Measurements from ENCODE around the gene FBXO45. TPM values are rescaled to one million over a fixed set of nuclear protein-coding genes. Genes with fewer than 3 reads are reported as not detected.
"Not testable (repeated sequence)": the region's sequence is repeated elsewhere in the genome, so short reads cannot be mapped to it uniquely, and the experiment has no call there.

The FBXO45 gene
- 10 to 100 TPM; 10.9 to 12.0 TPM for total RNA-seq
- 1 to 10 TPM; 3.0 to 5.4 TPM for polyA plus RNA-seq

DNA sequence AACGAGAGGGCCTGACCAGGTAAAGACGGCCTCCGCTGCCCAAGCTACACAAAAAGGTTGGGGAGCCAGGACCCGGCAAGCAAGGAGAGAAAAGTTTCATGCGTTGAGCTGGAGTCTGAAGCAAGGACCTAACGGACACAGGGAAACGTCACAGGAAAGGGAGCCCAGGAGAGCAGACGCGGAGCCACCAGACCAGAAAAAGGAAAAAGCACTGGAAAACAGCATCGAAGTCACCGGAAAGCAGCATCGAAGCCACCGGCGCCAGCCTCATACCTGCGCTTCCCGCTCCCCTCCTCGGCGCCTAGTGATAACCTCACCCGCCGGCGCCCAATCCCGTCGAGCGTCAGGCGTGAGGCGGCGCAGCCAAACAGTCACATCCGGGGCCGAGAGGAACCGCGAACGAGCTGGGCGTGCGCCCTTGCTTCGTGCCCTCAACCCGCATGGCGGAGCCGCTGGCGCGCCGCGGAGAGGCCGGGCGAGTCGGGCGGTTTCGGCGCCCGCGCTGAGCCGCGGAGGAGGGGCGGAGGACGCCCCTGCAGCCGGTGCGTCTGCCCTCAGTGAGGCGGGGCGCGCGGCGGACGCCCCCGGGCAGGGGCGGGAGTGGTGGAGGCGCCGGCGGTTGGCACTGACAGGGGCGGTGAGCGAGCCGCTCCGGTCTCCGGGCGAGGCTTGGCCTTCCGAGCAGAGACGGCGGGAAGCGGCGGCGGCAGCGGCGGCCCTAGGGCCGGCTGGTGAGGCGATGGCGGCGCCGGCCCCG lies at the start of gene FBXO45, which contains the start of gene WDR53:
Gene FBXO45 (plus strand): TSS at position 415 of the 757 bp plus-strand sequence. CDS start 325 bp downstream, at position 740.
Gene WDR53 (minus strand): TSS at position 309 of the 757 bp plus-strand sequence. CDS start 7,079 bp downstream, outside the sequence.
- Mint-ChIP-seq H3K36me3 (peaks cover 5 to 31% of the 10 kb centered on the region in 2 donors), H3K27me3 (no peaks in the 10 kb centered on the region), H3K27ac (peak within 1 kb of the TSS; percentile 97 to 99 (median 99)), H3K4me1 (peaks cover 31 to 52% (median 42%) of the 10 kb centered on the region in 4 donors), H3K9me3 (no peaks in the 10 kb centered on the region), H3K4me3 (peak within 1 kb of the TSS; percentile 95 to 99 (median 98))
- POLR2A ChIA-PET (ENCODE audit: partially characterized antibody), result interaction anchor here (0.6 to 2.5 kb wide), 28 partner anchors 9 to 434 kb away, joined by 3 to 17 read pairs (median 4); partner anchors contain the start of genes CEP19, DYNLT2B, NCBP2 and NRROS
- peak; percentile 95 to 97 (median 96) for DNase-seq
- H3K27ac ChIP-seq (ENCODE audit: low read depth, low read length), result peak within 1 kb of the TSS; percentile 84
- CTCF ChIA-PET (ENCODE audit: partially characterized antibody), result interaction anchor here (0.6 to 1.8 kb wide), 7 partner anchors 11 to 1319 kb away, joined by 3 to 6 read pairs (median 5); no protein-coding TSS in a partner anchor
- H3K4me3 ChIP-seq (ENCODE audit: low read length in 2 of 2), result peak within 1 kb of the TSS; percentile 75 to 97
- H3K36me3 ChIP-seq (ENCODE audit: insufficient read depth, low read length), result no peaks in the 10 kb centered on the region
- intact Hi-C loops (cut with micrococcal nuclease), result loop anchor here (1.0 to 2.0 kb wide), 7 partner anchors 32 to 374 kb away; partner anchors contain the start of genes NCBP2 and UBXN7
- no peaks in the 10 kb centered on the region for H3K9me3 ChIP-seq (ENCODE audit: control insufficient read depth in 1 of 2, low read length in 2 of 2)
- H3K4me1 ChIP-seq (ENCODE audit: insufficient read depth, low read length), result peaks cover 60% of the 10 kb centered on the region
- no peaks in the 10 kb centered on the region for H3K27me3 ChIP-seq (ENCODE audit: insufficient read depth, low read length)

DNA sequence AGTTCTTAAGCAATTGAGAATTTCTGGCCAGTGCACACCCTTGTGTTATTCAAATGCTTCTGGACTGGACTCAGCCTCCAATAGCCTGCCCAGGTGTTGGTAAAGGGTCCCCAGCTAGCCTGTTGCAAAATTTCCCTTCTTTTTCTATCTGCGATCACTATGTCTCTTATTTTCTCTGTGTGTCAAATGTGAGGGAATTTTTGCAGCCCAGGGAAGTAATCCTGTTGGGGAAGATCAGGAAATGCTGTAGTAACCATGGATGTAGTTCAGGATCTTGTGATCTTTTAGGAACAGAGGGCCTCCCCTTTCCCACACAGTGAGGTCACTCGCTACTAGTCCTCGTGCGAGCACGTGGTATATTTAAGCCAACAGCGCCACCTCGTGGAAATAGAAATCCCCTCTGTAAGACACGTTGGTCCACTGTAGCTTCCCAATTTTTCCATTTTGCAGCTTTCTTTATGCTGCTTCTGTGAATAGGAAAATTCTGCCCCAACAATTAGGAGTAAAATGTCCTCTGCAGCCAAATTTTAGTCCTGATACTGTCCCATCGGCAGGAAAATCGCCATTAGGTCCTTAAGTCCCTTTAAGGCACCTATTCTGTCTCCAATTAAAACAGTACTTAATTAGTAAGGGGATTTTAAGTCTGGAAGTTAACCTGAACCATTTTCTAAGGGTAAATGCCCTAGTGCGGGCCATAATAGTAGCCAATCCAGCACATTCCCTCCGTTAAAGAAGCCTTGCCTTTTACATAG lies 49.3 kb upstream of the FBXO45 start:
- Histone ChIP-seq H3K27ac (ENCODE audit: low read depth, low read length) (no peak overlapping the region), H3K4me3 (ENCODE audit: low read length in 2 of 2) (no peak overlapping the region), H3K4me1 (ENCODE audit: insufficient read depth, low read length) (no peaks in the 10 kb centered on the region), H3K9me3 (ENCODE audit: control insufficient read depth in 1 of 2, low read length in 2 of 2) (peaks cover 4 to 14% of the 10 kb centered on the region in 2 donors), H3K36me3 (ENCODE audit: insufficient read depth, low read length) (no peaks in the 10 kb centered on the region), H3K27me3 (ENCODE audit: insufficient read depth, low read length) (no peaks in the 10 kb centered on the region)
- Mint-ChIP-seq H3K27me3 (peaks cover 0 to 2% of the 10 kb centered on the region in 2 donors), H3K27ac (peak overlapping the region in 2 of 7 donors; percentile 65 to 74), H3K9me3 (peaks cover 0 to 60% (median 41%) of the 10 kb centered on the region in 8 donors), H3K36me3 (peaks cover 11 to 15% of the 10 kb centered on the region in 2 donors), H3K4me1 (no peaks in the 10 kb centered on the region), H3K4me3 (no peak overlapping the region)
- POLR2A ChIA-PET (ENCODE audit: partially characterized antibody), result no interaction called here
- intact Hi-C loops (cut with micrococcal nuclease), result loop anchor here (1.0 kb wide), 2 partner anchors 33 to 266 kb away; no protein-coding TSS in a partner anchor
- CTCF ChIA-PET (ENCODE audit: partially characterized antibody), result interaction anchor here (1.0 to 9.8 kb wide), 6 partner anchors 25 to 446 kb away, joined by 3 to 113 read pairs (median 7); no protein-coding TSS in a partner anchor
- DNase-seq, result peak; percentile 39 to 62 (median 48)

- H3K27ac Mint-ChIP-seq, result no peak overlapping the region
- H3K4me1 Mint-ChIP-seq, result no peaks in the 10 kb centered on the region
- intact Hi-C loops (cut with micrococcal nuclease), result loop anchor here (1.0 kb wide), 2 partner anchors 33 to 266 kb away; no protein-coding TSS in a partner anchor
- no peaks in the 10 kb centered on the region for H3K36me3 ChIP-seq (ENCODE audit: insufficient read depth, low read length)
- H3K27ac ChIP-seq (ENCODE audit: low read depth, low read length), result no peak overlapping the region
- POLR2A ChIA-PET (ENCODE audit: partially characterized antibody), result no interaction called here
- H3K27me3 ChIP-seq (ENCODE audit: insufficient read depth, low read length), result no peaks in the 10 kb centered on the region
- no peak for DNase-seq
- H3K27me3 Mint-ChIP-seq, result peaks cover 0 to 2% of the 10 kb centered on the region in 2 donors
- H3K9me3 ChIP-seq (ENCODE audit: control insufficient read depth in 1 of 2, low read length in 2 of 2), result peaks cover 4 to 14% of the 10 kb centered on the region in 2 donors
- peaks cover 11 to 15% of the 10 kb centered on the region in 2 donors for H3K36me3 Mint-ChIP-seq
- no peak overlapping the region for H3K4me3 Mint-ChIP-seq
- CTCF ChIA-PET (ENCODE audit: partially characterized antibody), result interaction anchor here (1.0 to 9.8 kb wide), 7 partner anchors 9 to 264 kb away, joined by 3 to 113 read pairs (median 8); no protein-coding TSS in a partner anchor
- H3K4me1 ChIP-seq (ENCODE audit: insufficient read depth, low read length), result no peaks in the 10 kb centered on the region
- H3K4me3 ChIP-seq (ENCODE audit: low read length in 2 of 2), result no peak overlapping the region
- H3K9me3 Mint-ChIP-seq, result peaks cover 0 to 60% (median 41%) of the 10 kb centered on the region in 8 donors
These were observed 48.8 kb upstream of the FBXO45 start for GRCh38 chr3:196519718-196520082.

GRCh38 chr3:196521291-196521690 lies 47.2 kb upstream of the FBXO45 start:
- CTCF ChIA-PET (ENCODE audit: partially characterized antibody), result interaction anchor here (1.0 to 9.8 kb wide), 10 partner anchors 9 to 448 kb away, joined by 3 to 113 read pairs (median 6); partner anchors contain the start of genes DYNLT2B and RNF168
- H3K27me3 ChIP-seq (ENCODE audit: insufficient read depth, low read length); H3K4me1 Mint-ChIP-seq; H3K4me3 Mint-ChIP-seq; H3K4me3 ChIP-seq (ENCODE audit: low read length in 2 of 2); intact Hi-C loops (cut with micrococcal nuclease); H3K27me3 Mint-ChIP-seq; H3K27ac Mint-ChIP-seq; H3K27ac ChIP-seq (ENCODE audit: low read depth, low read length); H3K4me1 ChIP-seq (ENCODE audit: insufficient read depth, low read length); DNase-seq; H3K36me3 ChIP-seq (ENCODE audit: insufficient read depth, low read length): not testable (repeated sequence)
- POLR2A ChIA-PET (ENCODE audit: partially characterized antibody), result interaction anchor here (0.9 kb wide), 1 partner anchor 269 kb away, joined by 4 read pairs; no protein-coding TSS in a partner anchor
- Mint-ChIP-seq H3K36me3 (peaks cover 11 to 15% of the 10 kb centered on the region in 2 donors), H3K9me3 (peaks cover 0 to 57% (median 40%) of the 10 kb centered on the region in 8 donors)
- H3K9me3 ChIP-seq (ENCODE audit: control insufficient read depth in 1 of 2, low read length in 2 of 2), result peaks cover 4 to 14% of the 10 kb centered on the region in 2 donors

- POLR2A ChIA-PET (ENCODE audit: partially characterized antibody), result interaction anchor here (1.4 kb wide), 1 partner anchor 249 kb away, joined by 3 read pairs; no protein-coding TSS in a partner anchor
- Histone ChIP-seq H3K4me1 (ENCODE audit: insufficient read depth, low read length) (no peaks in the 10 kb centered on the region), H3K4me3 (ENCODE audit: low read length in 2 of 2) (no peak overlapping the region), H3K9me3 (ENCODE audit: control insufficient read depth in 1 of 2, low read length in 2 of 2) (peaks cover 4 to 9% of the 10 kb centered on the region in 2 donors), H3K36me3 (ENCODE audit: insufficient read depth, low read length) (no peaks in the 10 kb centered on the region), H3K27me3 (ENCODE audit: insufficient read depth, low read length) (no peaks in the 10 kb centered on the region), H3K27ac (ENCODE audit: low read depth, low read length) (no peak overlapping the region)
- peaks cover 11 to 15% of the 10 kb centered on the region in 2 donors for H3K36me3 Mint-ChIP-seq
- H3K4me3 Mint-ChIP-seq, result no peak overlapping the region
- peaks cover 0 to 5% (median 5%) of the 10 kb centered on the region in 4 donors for H3K4me1 Mint-ChIP-seq
- no peak for DNase-seq
- peaks cover 0 to 38% (median 30%) of the 10 kb centered on the region in 8 donors for H3K9me3 Mint-ChIP-seq
- peaks cover 1 to 2% of the 10 kb centered on the region in 2 donors for H3K27me3 Mint-ChIP-seq
- CTCF ChIA-PET (ENCODE audit: partially characterized antibody), result interaction anchor here (0.9 to 9.8 kb wide), 8 partner anchors 11 to 268 kb away, joined by 3 to 113 read pairs (median 15); no protein-coding TSS in a partner anchor
- intact Hi-C loops (cut with micrococcal nuclease), result no loop called here
- H3K27ac Mint-ChIP-seq, result no peak overlapping the region
These were observed 44.6 kb upstream of the FBXO45 start for GRCh38 chr3:196523841-196524240.

DNA sequence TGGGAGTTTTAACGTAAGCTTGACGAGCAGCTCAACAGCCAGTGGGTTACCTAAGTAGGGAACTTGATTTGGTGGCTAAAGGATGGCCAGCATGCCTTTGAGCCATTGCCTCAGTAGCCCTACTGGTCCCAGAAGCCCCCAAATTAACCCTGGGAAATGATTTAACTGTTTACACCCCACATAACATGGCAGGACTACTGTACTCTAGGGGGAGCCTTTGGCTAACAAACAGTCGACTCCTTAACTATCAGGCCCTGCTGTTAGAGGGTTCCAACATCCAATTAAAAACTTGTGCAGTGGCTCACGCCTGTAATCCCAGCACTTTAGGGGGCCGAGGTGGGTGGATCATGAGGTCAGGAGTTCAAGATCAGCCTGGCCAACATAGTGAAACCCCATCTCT lies 43.9 kb upstream of the FBXO45 start:
- Mint-ChIP-seq H3K4me3 (no peak overlapping the region), H3K27me3 (peaks cover 0 to 1% of the 10 kb centered on the region in 2 donors), H3K36me3 (peaks cover 9 to 11% of the 10 kb centered on the region in 2 donors), H3K27ac (no peak overlapping the region), H3K9me3 (peaks cover 0 to 31% (median 23%) of the 10 kb centered on the region in 8 donors), H3K4me1 (peaks cover 0 to 5% (median 5%) of the 10 kb centered on the region in 4 donors)
- Histone ChIP-seq H3K27ac (ENCODE audit: low read depth, low read length) (no peak overlapping the region), H3K9me3 (ENCODE audit: control insufficient read depth in 1 of 2, low read length in 2 of 2) (peaks cover 4 to 6% of the 10 kb centered on the region in 2 donors), H3K36me3 (ENCODE audit: insufficient read depth, low read length) (no peaks in the 10 kb centered on the region), H3K4me3 (ENCODE audit: low read length in 2 of 2) (no peak overlapping the region), H3K27me3 (ENCODE audit: insufficient read depth, low read length) (no peaks in the 10 kb centered on the region), H3K4me1 (ENCODE audit: insufficient read depth, low read length) (no peaks in the 10 kb centered on the region)
- CTCF ChIA-PET (ENCODE audit: partially characterized antibody), result interaction anchor here (2.2 to 9.8 kb wide), 7 partner anchors 11 to 269 kb away, joined by 7 to 113 read pairs (median 16); no protein-coding TSS in a partner anchor
- POLR2A ChIA-PET (ENCODE audit: partially characterized antibody), result interaction anchor here (1.4 kb wide), 1 partner anchor 250 kb away, joined by 3 read pairs; no protein-coding TSS in a partner anchor
- no peak for DNase-seq
- intact Hi-C loops (cut with micrococcal nuclease), result no loop called here
